GM12891 (cell line): Measurements from ENCODE around the gene BAHCC1.

Experiments
- DNase-seq: peaks from one replicate; pipeline ENCODE4 v3.0.0; 2011; ENCODE audit warnings: low spot score; ENCODE audit not compliant: insufficient read length
- FAIRE-seq: peaks from 2 replicates; lab custom pipeline; 2011; peaks lifted over from hg19 to GRCh38; lab: Jason Lieb, UNC
- PAX5 ChIP-seq: IDR thresholded peaks from 2 replicates; pipeline ENCODE4 v1.6.1; 2011; ENCODE audit warnings: low read length, moderate library complexity, mild to moderate bottlenecking; ENCODE audit not compliant: insufficient read depth, severe bottlenecking
- POLR2A ChIP-seq: IDR thresholded peaks from 2 replicates; pipeline ENCODE4 v1.6.1; 2011; ENCODE audit warnings: low read depth, low read length, control low read depth
- POLR2AphosphoS5 ChIP-seq: IDR thresholded peaks from 2 replicates; pipeline ENCODE4 v1.6.1; 2011; ENCODE audit warnings: low read depth, low read length, control low read depth
- POU2F2 ChIP-seq: IDR thresholded peaks from 2 replicates; pipeline ENCODE4 v1.6.1; 2011; ENCODE audit warnings: low read depth, mild to moderate bottlenecking, control low read depth, low read length, moderate library complexity
- SPI1 ChIP-seq: IDR thresholded peaks from 2 replicates; pipeline ENCODE4 v1.6.1; 2011; ENCODE audit warnings: low read depth, low read length, control low read depth
- TAF1 ChIP-seq: IDR thresholded peaks from 2 replicates; pipeline ENCODE4 v1.6.1; 2011; ENCODE audit warnings: low read depth, low read length, control low read depth

BAHCC1 gene

DNA sequence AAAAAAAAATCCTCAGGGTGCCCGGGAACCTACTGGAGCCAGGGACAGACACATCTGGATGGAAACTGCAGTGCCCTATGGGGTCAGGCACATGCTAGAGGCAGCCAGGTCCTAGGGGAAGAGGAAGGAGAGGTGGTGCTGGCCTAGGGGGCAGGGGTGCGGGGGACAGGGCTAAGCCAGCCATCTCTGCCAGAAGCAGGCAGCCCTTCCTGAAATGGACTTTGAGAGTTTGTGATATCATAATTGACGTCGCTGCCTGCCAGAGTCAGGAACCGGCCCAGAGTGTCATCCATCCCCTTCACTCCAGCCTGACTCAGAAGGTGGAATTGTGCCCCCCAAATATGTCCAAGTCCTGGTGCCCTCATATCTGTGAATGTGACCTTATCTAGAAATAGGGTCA, 25.0 kb upstream of the BAHCC1 start:
- DNase-seq (no peak), FAIRE-seq (no peak)
- TF ChIP-seq POU2F2: no peak
- no peak for TF ChIP-seq POLR2AphosphoS5

DNA sequence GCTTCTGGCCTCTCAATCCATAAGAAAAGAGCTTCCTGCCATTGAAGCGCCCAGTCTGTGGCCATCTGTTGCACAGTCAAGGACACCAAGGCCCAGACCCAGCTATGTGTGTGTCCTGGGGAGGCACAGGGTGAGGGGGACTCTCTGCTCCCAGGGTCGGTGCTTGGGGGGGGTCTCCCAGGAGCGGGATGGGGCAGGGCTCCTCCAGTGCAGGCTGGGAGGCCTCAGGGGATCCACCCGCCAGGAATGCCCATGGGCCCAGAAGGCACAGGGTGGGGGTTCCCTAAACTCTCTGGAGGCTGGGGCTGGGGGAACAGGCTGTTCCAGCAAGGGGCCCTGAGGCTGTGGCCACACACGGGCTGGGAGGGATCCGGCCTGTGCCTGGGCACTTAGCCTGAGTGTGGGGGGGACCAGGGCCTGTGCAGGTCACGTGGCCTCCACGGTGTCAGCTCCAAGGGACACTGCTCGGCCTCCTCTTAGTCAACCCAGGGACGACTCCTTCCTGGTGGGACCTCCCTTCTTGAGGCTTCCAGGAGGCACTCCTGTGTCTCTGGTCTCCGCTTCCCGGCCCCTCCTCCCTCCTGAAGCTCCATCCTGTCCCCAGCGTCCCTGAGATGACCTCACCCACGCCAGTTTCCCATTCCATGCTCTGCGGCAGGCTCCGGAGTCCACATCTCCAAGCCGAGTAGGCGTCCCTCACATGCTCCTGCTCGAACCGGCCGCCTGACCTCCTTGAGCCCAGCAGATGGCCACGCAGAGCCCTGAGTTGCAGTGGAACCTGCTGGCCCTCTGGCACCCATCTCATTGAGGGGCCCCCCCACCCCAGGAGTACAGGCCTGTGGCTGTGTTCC, 23.1 kb upstream of the BAHCC1 start:
- FAIRE-seq (no peak), DNase-seq (no peak)
- no peak for TF ChIP-seq TAF1
- no peak for TF ChIP-seq PAX5
- TF ChIP-seq POLR2AphosphoS5: no peak
- no peak for TF ChIP-seq POLR2A
- no peak for TF ChIP-seq POU2F2
- TF ChIP-seq SPI1: no peak

DNA sequence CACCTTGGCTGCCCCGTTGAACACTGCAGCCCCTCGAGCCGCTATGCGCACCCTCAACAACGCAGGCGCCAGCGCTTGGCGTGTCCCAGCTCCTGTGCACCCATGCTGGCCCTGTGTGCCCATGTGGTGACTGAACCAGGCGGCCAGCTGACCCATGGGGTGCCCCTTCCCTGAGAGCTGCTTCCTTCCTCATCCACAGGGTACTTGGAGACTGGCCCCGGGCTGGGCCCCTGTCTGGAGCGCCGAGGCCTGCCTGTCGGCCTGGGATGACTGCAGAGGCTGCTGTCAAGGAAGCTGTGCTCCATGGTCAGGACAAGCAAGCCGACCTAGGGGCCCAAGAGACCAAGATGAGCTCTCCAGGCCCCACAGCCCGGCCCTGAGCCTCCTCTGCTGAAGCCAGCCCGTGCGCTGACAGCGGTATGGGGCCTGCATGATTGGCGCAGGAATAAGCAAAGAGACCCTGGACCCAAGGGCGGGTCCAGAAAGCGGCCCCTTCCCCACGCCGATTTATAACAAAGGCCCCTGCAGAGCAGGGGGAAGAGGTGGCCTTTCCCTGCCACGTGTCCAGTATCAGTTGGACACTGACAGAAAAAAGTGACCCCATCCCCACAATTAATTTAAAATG, 21.6 kb upstream of the BAHCC1 start:
- DNase-seq (no peak), FAIRE-seq (no peak)
- TF ChIP-seq SPI1 (no peak), PAX5 (no peak), POLR2A (no peak), POLR2AphosphoS5 (no peak), POU2F2 (no peak), TAF1 (no peak)

DNA sequence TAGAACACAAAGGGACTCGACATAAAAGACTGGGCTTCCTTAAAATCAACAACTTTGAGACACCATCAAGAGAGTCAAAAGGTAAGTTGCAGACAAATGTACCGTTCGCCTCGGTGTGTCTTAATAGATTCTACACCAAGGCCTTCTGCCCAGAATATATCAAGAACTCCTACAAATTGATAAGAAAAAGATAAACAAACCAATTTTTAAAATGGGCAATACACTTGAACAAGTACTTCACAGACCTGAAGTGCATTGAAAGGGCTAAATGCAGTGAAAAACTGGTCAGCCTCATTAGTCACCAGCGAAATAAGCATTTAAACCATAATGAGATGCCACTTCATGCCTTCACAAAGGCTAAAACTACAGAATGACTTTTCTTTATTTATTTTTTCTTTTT, 20.4 kb upstream of the BAHCC1 start:
- TF ChIP-seq POU2F2: no peak
- TF ChIP-seq SPI1: no peak
- TF ChIP-seq POLR2A: no peak
- no peak for TF ChIP-seq PAX5
- TF ChIP-seq POLR2AphosphoS5: no peak
- no peak for TF ChIP-seq TAF1
- DNase-seq: no peak
- FAIRE-seq: no peak

DNA sequence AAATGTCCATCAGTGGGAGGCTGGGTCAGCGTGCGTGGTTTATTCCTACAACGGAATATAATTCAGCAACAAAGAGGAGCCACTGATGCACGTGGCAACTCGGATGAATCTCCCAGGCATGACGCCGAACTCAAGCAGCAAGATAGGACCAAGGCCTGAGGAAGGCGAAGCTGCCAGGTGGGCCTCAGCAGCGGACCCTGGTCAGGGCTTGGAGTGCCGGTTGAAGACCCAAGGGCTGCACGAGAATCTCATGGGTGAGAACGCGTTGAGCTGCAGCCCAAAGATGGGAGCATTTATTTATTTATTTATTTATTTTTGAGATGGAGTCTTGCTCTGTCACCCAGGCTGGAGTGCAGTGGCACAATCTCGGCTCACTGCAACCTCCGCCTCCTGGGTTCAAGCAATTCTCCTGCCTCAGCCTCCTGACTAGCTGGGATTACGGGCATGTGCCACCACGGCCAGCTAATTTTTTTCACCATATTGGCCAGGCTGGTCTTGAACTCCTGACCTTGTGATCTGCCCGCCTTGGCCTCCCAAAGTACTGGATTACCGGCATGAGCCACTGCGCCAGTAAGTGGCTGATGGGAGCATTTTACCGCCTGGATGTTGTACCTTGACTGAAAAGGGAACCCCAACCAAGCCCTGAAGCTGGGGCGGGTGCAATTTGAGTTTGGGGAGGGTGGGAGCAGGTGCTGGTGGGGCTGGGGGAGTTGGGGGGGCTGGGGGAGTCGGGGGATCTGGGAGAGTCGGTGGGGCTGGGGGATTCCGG, 18.1 kb upstream of the BAHCC1 start:
- FAIRE-seq: no peak
- TF ChIP-seq SPI1: no peak
- no peak for TF ChIP-seq TAF1
- no peak for TF ChIP-seq PAX5
- no peak for TF ChIP-seq POLR2AphosphoS5
- TF ChIP-seq POU2F2: no peak
- no peak for TF ChIP-seq POLR2A
- no peak for DNase-seq

DNA sequence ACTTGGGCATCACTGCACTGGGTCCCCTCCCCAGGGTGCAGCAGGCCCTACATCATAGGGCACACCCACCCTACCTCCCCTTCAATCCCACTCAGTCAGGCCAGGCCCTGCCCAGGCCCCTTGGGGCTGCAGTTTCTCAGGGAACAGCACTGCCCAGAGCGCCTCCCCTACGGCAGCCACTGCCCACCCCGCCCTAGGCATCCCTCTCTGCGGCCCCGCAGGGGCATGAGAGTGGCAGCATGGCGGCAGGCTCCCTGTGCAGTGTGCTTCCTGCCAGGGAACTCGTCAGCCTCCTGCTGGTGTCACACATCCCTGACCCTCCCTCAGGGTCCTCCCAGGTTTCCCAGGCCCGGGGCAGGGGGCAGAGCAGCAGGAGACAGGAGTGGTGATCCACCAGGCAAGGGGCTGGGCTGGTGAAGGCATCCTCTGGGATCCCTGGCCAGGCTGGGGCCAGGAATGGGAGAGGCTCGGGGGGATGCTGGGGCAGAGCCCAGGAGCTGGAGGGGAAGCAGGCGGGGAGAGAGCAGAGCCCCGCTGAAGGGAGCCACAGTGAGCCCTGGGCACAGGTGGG, 16.2 kb upstream of the BAHCC1 start:
- FAIRE-seq (no peak), DNase-seq (no peak)
- no peak for TF ChIP-seq TAF1
- TF ChIP-seq PAX5: no peak
- no peak for TF ChIP-seq SPI1
- no peak for TF ChIP-seq POLR2A
- no peak for TF ChIP-seq POLR2AphosphoS5
- no peak for TF ChIP-seq POU2F2

DNA sequence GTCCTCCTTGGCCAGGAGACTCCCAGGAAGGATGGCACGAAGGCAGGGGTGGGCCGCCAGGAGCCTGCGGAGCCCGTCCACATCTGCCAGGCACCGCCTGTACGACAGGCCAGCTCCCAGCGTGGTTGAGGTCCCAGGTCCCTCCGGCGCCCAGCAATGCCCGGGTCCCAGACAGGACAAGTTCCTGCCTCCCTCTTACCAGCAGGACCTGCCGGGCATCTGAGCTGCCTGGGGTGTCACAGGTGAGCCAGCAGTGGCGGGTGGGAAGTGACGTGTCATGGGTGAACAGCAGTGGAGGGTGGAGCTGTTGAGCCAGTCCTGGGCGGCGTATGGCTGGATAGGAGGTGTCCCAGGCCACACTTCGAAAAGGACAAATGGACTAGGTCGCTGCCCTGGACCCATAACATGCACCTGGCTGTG, 15.7 kb upstream of the BAHCC1 start:
- TF ChIP-seq POLR2A (no peak), PAX5 (no peak), TAF1 (no peak), SPI1 (no peak), POU2F2 (no peak), POLR2AphosphoS5 (no peak)
- no peak for FAIRE-seq
- no peak for DNase-seq

DNA sequence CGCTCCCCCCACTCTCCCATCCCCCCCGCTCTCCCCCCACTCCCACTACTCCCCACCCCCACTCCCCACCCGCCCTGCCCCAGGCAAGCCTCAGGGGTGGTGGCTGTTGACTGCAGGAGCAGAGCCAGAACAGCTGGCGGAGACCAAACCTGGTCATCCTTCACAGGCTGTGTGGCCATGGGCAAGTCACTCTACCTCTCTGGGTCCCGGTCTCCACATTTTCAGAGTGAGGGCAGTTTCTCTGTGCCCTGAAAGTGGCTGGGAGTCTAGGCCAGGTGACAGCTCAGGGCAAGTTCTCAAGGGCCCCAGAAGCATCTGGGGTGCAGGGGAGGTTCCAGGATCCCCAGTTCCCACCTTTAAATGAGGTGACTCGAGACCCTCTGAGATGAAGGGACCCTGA, 15.1 kb upstream of the BAHCC1 start:
- TF ChIP-seq PAX5 (no peak), POLR2AphosphoS5 (no peak), SPI1 (no peak), TAF1 (no peak), POLR2A (no peak), POU2F2 (no peak)
- DNase-seq (no peak), FAIRE-seq (no peak)

DNA sequence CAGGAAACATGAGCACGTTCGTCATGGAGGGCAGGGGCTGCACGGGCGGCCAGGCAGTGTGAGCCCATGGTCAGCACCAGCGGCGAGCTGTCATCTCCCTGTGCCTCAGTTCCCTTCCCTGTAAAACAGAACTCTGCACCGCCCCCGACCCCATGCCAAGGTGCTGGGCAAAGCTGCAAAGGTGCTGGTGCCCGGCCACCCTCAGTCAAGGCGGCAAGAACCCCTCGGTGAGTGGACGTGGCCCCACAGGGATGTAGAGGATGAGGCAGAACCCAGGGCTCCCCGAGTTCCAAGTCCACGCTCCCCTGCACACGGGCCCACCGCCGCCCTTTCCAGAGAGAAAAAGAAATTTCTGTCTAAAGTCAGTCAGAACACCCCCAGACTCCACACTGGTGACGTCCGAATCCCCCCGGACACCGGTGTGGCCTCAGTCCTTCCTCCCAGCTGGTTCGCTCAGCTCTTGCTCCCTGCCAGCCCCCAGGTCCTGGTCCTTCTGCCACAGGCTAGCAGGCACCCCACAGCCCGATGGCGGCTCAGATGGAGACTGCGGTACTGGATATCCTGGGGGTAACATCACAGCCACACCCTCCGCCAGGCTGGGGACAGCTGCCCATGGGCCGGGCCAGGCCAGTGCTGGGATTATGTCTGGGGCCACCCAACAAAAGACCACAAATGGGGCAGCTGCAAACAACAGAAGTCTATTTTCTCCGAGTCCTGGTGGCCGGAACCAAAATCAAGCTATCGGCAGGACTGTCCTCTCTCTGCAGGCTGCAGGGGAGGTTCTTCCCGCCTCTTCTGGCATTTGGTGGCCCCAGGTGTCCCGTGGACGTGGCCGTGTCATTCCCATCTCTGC, 14.4 kb upstream of the BAHCC1 start:
- TF ChIP-seq POLR2A (no peak), PAX5 (no peak), SPI1 (no peak), POU2F2 (no peak), POLR2AphosphoS5 (no peak), TAF1 (no peak)

More for the DNA sequence above, 14.4 kb upstream of the BAHCC1 start:
- FAIRE-seq (no peak), DNase-seq (no peak)
